ENCODE results near the gene KIDINS220. TPM values are rescaled to one million over a fixed set of nuclear protein-coding genes. Genes with fewer than 3 reads are reported as not detected.

KIDINS220 gene
- total and polyA plus RNA-seq, 2 experiments from 2014 or later = 12.8 to 38.2 TPM

- Histone ChIP-seq H4K20me1 (replicated peaks; ENCODE audit: insufficient read depth) (no peaks in the 10 kb centered on the region), H3K27ac (ENCODE audit: low read depth) (no peak overlapping the region), H2AFZ (no peak overlapping the region), H3F3A (replicated peaks; ENCODE audit: low read depth) (no peaks in the 10 kb centered on the region), H3K27me3 (ENCODE audit: insufficient read depth) (no peaks in the 10 kb centered on the region), H3K79me2 (replicated peaks; ENCODE audit: insufficient read depth) (no peaks in the 10 kb centered on the region), H3K4me3 (no peak overlapping the region), H3K36me3 (ENCODE audit: insufficient read depth) (no peaks in the 10 kb centered on the region), H3K4me1 (ENCODE audit: insufficient read depth) (no peaks in the 10 kb centered on the region), H3K4me2 (no peak overlapping the region), H3K9me2 (ENCODE audit: insufficient read depth) (no peaks in the 10 kb centered on the region)
- H3K4me1 Mint-ChIP-seq = no peaks in the 10 kb centered on the region; the same call in 2 of the 3 replicates
- H3K36me3 Mint-ChIP-seq (ENCODE audit: low read depth) = no peaks in the 10 kb centered on the region
- TF ChIP-seq EZH2phosphoT487 (IDR thresholded peaks at IDR 0.05; ENCODE audit: unreplicated experiment) = no peak
- TF ChIP-seq CTCF (conservative IDR thresholded peaks at IDR 0.05; ENCODE audit: low read depth in 2 of 2) = no peak
- no peak for TF ChIP-seq ZNF114 (CRISPR knock-in tag; IDR thresholded peaks at IDR 0.05)
- TF ChIP-seq ETS1 (IDR thresholded peaks at IDR 0.05) = no peak
- TF ChIP-seq CREB1 (CRISPR knock-in tag; IDR thresholded peaks at IDR 0.05; ENCODE audit: low read depth) = no peak
- TF ChIP-seq REST (IDR thresholded peaks at IDR 0.05; ENCODE audit: unreplicated experiment) = no peak
- no peak for TF ChIP-seq ZNF331 (CRISPR knock-in tag; IDR thresholded peaks at IDR 0.05; ENCODE audit: low read depth)
- TF ChIP-seq POLR2AphosphoS5 (IDR thresholded peaks at IDR 0.05; ENCODE audit: low read depth) = no peak
- TF ChIP-seq ZNF462 (CRISPR knock-in tag; IDR thresholded peaks at IDR 0.05) = no peak
- TF ChIP-seq EZH2 (IDR thresholded peaks at IDR 0.05; ENCODE audit: low read depth, unreplicated experiment) = no peak
- no peak for TF ChIP-seq STAT1 (IDR thresholded peaks at IDR 0.05; ENCODE audit: unreplicated experiment)
- no peak for TF ChIP-seq NANOG (IDR thresholded peaks at IDR 0.05; ENCODE audit: borderline replicate concordance)
- no peak for TF ChIP-seq JUNB (IDR thresholded peaks at IDR 0.05; ENCODE audit: unreplicated experiment)
- no peak overlapping the region for H3K4me3 Mint-ChIP-seq
- DNase-seq (ENCODE audit: low spot score) = no peak
- H3K9me3 Mint-ChIP-seq = no peaks in the 10 kb centered on the region
- peaks cover 1% of the 10 kb centered on the region for H3K27me3 Mint-ChIP-seq (ENCODE audit: insufficient read depth, low read depth, poor library complexity)
- ATAC-seq = no peak
- no peak overlapping the region for H3K27ac Mint-ChIP-seq
These were observed 116.0 kb downstream of the KIDINS220 start for GRCh38 chr2:8721410-8721809.

Data from GM23338 (cell line).